Measurements from ENCODE around the gene ZBED5.
"Not testable (repeated sequence)": the region's sequence is repeated elsewhere in the genome, so short reads cannot be mapped to it uniquely, and the experiment has no call there.

Gene ZBED5

DNA sequence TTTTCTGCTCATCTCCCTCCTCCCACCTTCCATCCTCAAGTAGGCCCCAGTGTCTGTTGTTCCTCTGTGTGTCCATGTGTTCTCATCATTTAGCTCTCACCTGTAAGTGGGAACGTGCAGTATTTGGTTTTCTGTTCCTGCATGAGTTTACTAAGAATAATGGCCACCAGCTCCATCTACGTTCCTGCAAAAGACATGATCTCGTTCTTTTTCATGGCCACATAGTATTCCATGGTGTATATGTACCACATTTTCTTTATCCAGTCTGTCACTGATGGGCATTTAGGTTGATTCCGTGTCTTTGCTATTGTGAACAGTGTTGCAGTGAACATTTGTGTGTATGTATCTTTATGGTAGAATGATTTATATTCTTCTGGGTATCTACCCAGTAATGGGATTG is 21.0 kb downstream of the ZBED5 start:
- not testable (repeated sequence) for DNase-seq

DNA sequence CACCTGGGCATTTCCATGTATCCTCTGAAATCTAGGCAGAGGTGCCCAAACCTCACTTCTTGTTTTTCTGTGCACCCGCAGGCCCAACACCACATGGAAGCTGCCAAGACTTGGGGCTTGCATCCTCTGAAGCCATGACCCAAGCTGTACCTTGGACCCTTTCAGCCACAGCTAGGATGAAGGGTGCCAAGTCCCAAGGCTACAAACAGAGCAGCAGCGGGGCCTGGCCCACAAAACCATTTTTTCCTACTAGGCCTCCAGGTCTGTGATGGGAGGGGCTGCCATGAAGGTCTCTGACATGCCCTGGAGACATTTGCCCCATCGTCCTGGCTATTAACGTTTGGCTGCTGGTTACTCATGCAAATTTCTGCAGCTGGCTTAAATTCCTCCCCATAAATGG is 28.7 kb downstream of the ZBED5 start:
- no peak for DNase-seq

DNA sequence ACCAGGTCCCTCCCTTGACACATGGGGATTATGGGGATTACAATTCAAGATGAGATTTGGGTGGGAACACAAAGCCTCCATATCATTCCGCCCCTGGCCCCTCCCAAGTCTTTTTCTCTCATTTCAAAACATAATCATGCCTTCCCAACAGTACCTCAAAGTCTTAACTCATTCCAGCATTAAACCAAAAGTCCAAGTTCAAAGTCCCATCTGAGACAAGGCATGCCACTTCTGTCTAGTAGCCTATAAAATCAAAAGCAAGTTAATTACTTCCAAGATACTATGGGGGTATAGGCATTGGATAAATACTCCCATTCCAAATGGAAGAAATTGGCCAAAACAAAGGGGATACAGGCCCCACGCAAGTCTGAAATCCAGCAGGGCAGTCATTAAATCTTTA is 29.5 kb downstream of the ZBED5 start:
- no peak for DNase-seq

DNA sequence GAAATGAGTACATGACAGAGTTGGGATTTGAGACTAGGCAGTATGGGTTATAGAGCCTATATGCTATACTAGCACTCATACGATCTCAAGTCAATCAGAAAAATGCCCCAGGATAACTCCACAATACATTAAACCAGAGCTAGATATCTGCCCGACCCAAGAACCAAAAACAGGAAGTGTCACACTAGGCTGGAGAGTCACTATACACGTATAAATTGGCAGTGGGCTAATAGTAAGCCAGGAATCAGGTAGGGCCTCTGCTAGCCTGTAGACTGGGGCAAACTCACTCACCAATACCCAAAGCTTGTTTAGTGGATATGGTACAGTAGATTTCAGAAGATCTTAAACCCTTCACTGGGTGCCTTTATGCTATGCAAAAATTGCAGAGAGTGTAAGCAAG is 33.0 kb downstream of the ZBED5 start:
- DNase-seq: no peak

DNA sequence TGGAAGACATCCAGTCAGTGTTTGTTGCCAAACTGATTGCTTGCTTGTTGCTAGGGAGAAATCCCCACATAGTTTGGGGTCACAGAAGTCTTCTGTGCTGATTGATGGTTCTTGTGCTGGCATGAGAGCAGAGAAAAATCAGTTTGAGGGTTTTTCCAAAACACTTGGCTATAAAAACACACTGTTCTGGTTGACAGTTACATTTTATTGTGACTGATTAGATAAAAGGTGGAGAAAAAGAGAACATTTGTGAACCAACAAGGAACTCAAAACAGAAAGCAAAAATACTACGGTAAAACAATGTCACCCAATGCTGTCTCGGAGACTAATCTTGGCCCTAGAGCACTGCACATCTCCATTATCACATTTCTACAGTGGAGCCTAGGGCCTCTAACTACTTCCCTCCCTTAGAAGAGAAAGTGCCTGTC is 34.7 kb downstream of the ZBED5 start:
- no peak for DNase-seq

DNA sequence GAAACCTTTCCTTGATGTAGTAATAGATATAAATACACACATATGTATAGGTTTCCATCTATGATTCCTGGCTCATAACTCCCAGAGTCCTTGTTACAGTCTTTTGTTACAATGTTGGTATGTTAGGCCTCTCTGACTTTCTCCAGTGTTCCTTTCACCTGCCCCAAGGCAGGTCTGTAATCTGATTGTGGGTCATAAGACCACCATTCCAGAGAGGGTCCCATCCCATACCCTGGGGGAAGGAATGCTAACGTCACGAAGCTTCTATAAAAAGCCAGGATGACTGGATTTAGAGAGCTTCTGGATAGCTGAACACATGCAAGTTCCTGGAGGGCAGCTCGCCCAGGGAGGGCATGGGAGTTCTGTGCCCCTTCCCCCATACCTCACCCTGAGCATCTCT is 35.4 kb downstream of the ZBED5 start:
- DNase-seq: not testable (repeated sequence)

DNA sequence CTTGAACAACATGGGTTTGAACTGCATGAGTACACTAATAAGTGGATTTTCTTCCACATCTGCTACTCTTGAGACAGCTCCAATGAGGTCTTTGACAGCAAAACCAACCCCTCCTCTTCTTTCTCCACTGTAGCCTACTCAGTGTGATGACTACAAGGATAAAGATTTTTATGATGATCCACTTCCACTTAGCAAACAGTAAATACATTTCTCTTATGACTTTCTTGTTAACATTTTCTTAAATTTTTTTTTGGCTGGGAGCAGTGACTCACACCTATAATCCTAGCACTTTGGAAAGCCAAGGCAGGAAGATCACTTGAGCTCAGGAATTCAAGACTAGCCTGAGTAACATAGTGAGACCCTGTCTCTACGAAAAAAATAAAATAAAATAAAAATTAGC is 39.3 kb downstream of the ZBED5 start:
- DNase-seq: no peak

DNA sequence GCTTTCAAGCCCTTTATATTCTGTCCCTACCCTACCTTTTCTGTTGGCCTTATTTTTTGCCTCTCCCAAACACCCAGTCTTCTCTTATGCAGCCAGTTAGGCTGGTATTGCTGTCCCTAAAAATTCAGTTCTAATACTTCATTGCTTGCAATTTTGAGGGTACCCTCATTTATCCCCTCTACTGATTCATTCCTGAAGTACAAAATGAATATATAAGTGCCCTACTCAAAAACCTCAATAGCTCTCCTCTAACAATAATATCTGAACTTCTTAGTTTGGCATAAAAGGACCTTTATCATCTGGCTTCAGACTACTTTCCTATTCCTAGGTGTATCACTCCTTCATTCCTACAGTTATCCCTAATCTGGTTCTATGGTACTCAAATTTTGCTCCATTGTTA is 43.9 kb downstream of the ZBED5 start:
- no peak for DNase-seq

DNA sequence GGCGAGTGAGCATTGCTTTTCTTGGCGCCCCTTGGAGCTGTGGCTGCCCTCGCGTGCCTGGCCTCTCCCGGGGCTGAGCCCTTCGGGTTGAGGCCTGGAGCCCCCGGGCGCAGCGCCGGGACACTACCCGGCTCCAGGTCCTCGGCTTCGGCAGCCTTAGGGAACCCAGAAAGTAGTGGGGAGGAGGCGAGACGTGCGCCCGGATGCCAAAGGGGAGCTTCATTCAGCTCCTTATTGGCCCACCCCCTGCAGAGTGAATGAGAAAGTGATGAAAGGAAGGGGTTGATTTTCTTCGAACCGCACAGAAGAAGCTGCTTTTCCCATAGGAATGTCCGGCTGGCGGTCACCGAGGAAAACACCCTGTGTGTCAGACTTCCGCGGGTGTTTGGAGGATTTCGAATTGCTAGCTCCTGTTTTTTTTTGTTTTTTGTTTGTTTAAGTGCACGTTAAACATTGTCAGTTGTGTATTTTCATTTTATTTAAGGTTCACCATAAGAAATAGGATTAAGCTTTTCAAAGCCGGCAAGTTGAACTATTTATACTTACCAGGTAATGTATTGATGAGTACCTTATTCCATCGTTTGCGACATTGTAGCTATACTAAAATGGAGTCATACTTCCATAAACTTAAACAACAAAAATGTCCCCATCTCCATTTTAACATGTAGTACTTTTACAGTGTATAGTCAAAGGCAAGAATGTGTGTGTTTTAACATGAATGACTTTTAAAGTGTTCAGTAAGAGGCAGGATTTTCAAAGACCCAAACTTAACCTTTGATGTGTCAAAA is 48.3 kb downstream of the ZBED5 start:
- peak; percentile 38 to 61 for DNase-seq

DNA sequence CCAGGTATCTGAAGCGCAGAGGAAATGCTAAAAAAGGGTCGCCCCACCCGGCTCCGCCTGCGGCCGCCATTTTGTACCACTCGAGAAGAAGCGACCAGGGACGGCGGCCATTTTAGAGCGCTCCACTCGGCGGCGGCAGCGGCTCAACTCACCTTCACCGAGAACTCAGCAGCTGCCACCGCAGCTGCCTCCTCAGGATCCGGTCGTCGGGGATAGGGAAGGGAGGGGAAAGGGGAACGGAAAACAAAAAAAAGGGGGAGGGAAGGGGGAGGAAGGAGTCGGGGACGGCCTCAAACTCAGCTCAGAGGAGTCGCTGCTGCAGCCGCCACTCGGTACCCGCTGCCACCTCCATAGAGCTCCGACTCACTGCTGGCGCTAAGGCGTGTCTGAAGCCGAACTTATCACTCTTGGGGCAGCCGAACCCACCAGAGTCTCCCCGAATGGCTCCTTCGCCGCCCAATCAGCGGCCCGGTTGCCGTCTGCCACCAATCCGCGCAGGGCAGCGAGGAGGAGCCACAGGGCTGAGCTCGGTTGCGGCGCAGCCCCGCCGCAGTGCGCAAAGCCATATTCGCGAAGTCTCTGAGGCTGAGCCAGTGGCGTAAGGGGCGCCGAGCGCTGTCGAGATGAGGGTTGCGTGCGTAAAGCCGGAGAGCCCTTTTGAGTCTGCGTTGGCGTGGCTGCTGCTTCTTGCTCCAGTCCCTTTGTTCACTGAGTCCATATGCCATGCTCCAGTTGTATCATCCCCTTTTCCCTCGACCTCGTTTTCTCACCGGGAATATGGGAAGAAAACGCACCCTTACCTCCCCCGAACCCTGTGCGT is 49.1 kb downstream of the ZBED5 start, which contains the start of gene EIF4G2:
Gene EIF4G2 (minus strand): TSS at position 374 of the 820 bp plus-strand sequence.
- peak; percentile 97 to 99 for DNase-seq

DNA sequence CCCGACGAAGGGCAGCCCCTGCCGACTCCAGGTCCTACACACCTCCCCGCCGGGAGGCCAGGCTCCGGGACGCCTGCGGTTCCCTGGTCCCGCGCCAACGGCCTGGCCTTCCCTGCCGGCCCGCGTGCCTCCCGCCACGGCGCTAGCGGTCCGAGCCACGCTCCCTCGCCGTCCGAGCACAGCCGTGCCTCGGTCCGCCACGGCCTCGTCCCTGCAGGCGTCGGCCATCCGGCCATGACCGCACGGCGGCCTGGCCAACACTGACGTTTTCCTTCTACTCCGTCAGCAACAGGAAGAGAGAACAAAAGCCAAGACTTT is 49.7 kb downstream of the ZBED5 start:
- DNase-seq: no peak

DNA sequence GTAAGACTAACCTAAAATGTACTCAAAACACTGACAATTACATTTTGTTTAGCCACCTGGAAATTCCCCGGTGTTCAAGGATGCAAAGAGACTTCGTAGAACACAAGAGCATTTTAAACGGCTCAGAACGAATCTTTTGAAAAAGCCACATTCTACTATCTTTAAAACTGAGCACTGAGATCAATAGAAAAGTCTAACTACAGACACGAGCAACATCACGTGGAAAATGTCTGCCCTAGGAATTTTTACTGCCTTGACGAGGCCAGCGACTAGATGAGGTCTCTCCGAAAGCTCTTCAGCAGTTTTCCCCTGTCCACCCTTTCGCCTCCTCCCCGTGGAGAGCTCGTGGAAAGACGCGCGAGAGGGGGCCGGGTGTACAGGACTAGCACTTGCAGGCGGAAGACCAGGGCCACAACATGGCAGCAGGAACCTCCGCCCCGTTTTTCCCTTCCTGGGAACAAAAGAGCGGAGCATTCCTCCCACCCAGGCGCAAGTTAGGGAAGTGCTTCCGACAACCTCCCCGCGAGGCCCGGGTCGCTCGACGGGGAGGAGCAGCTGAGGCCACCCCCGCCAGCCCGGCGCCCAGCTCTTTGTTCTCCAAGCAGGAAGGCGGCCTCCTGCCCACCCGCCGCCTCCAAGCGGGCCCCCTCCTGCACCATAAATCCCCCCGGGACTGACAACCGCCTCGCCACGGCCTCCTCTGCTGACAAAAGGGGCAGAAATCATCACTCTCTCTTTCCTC is 50.2 kb downstream of the ZBED5 start:
- peak; percentile 42 to 73 for DNase-seq

DNA sequence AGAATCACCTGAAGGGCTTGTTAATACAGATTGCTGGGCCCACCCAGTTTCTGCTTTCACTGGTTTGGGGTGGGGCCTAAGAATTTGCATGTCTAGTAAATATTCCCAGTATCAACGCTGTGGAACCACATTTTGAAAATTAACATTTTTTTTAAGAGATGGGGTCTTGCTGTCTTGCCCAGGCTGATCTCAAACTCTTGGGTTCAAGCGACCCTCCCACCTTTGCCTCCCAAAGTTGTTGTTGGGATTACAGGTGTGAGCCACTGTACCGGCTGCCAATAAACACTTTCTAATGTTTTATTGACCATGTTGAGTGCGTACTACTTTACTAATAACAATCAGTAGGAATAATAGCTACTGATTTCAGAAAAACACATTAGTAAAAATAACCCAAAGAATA is 51.6 kb downstream of the ZBED5 start:
- no peak for DNase-seq

DNA sequence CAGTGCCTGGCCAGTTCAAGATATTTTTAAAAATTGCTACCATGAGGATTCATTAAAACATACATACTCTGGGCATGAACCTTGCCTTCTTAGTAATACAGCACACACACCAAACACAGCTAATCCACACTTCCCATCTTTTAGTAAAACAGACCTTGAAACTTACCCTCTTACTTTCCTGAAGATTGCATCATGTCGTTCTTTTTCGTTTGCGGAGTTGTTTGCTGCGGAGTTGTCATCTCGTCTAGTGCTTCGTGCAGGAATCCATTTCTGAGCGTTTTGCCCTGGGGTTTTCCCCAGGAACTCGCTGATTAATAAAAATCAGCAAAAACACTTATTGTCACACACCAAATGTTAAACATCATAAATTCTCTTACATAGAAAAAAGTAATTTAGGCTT is 52.1 kb downstream of the ZBED5 start:
- DNase-seq: no peak

DNA sequence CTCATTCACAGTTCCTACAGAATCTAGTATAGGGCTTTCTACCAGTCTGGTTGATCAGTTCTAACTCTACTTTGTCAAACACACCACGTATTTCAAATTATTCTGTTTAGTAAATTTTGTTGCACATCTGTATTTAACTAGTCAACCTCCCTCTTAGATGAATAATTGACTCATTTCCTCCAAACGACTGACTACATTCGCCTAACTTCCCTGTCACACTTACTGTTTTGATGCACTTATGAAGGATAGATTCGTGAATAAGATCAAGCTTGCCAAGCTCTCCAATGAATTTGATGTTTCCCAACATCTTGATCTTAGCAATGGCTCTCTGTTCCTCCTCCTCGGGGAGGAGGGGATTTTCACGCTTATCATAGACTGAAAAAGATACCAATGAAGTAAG is 54.2 kb downstream of the ZBED5 start:
- no peak for DNase-seq
